K562 (cell line): ENCODE measurements around the gene SLAIN2. TPM values are rescaled to one million over a fixed set of nuclear protein-coding genes. Genes with fewer than 3 reads are reported as not detected.
A peak's percentile ranks its signal among the peaks of the same experiment; 100 is the strongest.

ENCODE experiments used
- BHLHE40 ChIP-seq: IDR thresholded peaks from 2 replicates; pipeline ENCODE4 v1.6.1; 2011; ENCODE audit warnings: low read length, improper control_type of control experiment
- BMI1 ChIP-seq: fragments of 150-350 bp; IDR thresholded peaks from 2 replicates; pipeline ENCODE4 v1.6.1; 2014; ENCODE audit warnings: low read length
- BRD4 ChIP-seq: fragments of 200-600 bp; sonication (generic); IDR thresholded peaks from 2 replicates; pipeline ENCODE4 v1.6.1; 2017; ENCODE audit warnings: inconsistent platforms
- CC2D1A ChIP-seq: fragments of 450-650 bp; IDR thresholded peaks from 2 replicates; pipeline ENCODE4 v1.6.1; 2017; ENCODE audit warnings: mild to moderate bottlenecking
- CHD4 ChIP-seq: fragments of 200-600 bp; sonication (generic); IDR thresholded peaks from 3 replicates; pipeline ENCODE4 v1.6.1; 2012; ENCODE audit warnings: low read depth, mild to moderate bottlenecking, mixed read lengths, low read length, inconsistent platforms; ENCODE audit not compliant: insufficient read depth, insufficient replicate concordance, poor library complexity, severe bottlenecking
- CLOCK ChIP-seq: fragments of 250-450 bp; sonication (Bioruptor Pico); IDR thresholded peaks from 2 replicates; pipeline ENCODE4 v1.4.0; 2020; ENCODE audit warnings: mild to moderate bottlenecking, moderate library complexity, borderline replicate concordance
- ELF1 ChIP-seq: fragments of 200-800 bp; sonication (Bioruptor generic); IDR thresholded peaks from 2 replicates; pipeline ENCODE4 v1.6.1; 2016; ENCODE audit warnings: missing genetic modification characterization, missing compliant biosample characterization
- EP300 ChIP-seq: IDR thresholded peaks from 2 replicates; pipeline ENCODE4 v1.6.1; 2012; ENCODE audit warnings: low read length, improper control_type of control experiment
- ERF ChIP-seq: fragments of 450-650 bp; formaldehyde crosslinking; IDR thresholded peaks from 2 replicates; pipeline ENCODE4 v1.4.0; 2020; ENCODE audit warnings: mild to moderate bottlenecking, mixed read lengths
- ETV1 ChIP-seq: fragments of 450-650 bp; conservative IDR thresholded peaks from 2 replicates; pipeline ENCODE4 v1.6.1; 2016; ENCODE audit warnings: missing genetic modification characterization, control low read depth, low read depth, missing compliant biosample characterization
- EWSR1 ChIP-seq: fragments of 450-650 bp; IDR thresholded peaks from 2 replicates; pipeline ENCODE4 v1.6.1; 2018; ENCODE audit warnings: borderline replicate concordance, mild to moderate bottlenecking, low read depth, moderate library complexity; ENCODE audit not compliant: partially characterized antibody
- JUND ChIP-seq, 2 experiments: IDR thresholded peaks; 2 replicates in 1 of 2; 3 replicates in 1 of 2; pipeline ENCODE4 v1.6.1; 2011; ENCODE audit warnings: borderline replicate concordance in 2 of 2, low read depth in 2 of 2, low read length in 2 of 2, improper control_type of control experiment in 1 of 2, missing biosample characterization in 1 of 2, missing genetic modification characterization in 1 of 2, missing genetic modification reagents in 1 of 2
- MEIS2 ChIP-seq: fragments of 450-650 bp; IDR thresholded peaks from 2 replicates; pipeline ENCODE4 v1.6.1; 2014; ENCODE audit warnings: mild to moderate bottlenecking; ENCODE audit not compliant: partially characterized antibody
- NFE2L1 ChIP-seq: fragments of 450-650 bp; IDR thresholded peaks from 2 replicates; pipeline ENCODE4 v1.6.1; 2016; ENCODE audit warnings: missing genetic modification characterization, low read depth, mild to moderate bottlenecking, missing compliant biosample characterization, moderate library complexity, borderline replicate concordance
- PTBP1 ChIP-seq: fragments of 200-400 bp; formaldehyde crosslinking; IDR thresholded peaks from 2 replicates; pipeline ENCODE4 v1.6.1; 2017; ENCODE audit warnings: low read depth, low read length
- PYGO2 ChIP-seq: fragments of 450-650 bp; IDR thresholded peaks from 2 replicates; pipeline ENCODE4 v1.6.1; 2016; ENCODE audit warnings: mild to moderate bottlenecking, missing genetic modification characterization, moderate library complexity, missing compliant biosample characterization
- RBM17 ChIP-seq: fragments of 200-400 bp; formaldehyde crosslinking; IDR thresholded peaks from 2 replicates; pipeline ENCODE4 v1.6.1; 2017; ENCODE audit warnings: low read depth, mild to moderate bottlenecking, low read length, borderline replicate concordance
- SP1 ChIP-seq: sonication (generic); formaldehyde crosslinking; IDR thresholded peaks from 2 replicates; pipeline ENCODE4 v1.8.1; 2022; ENCODE audit warnings: mild to moderate bottlenecking, missing genetic modification reagents
- SUPT5H ChIP-seq: fragments of 450-650 bp; IDR thresholded peaks from 2 replicates; pipeline ENCODE4 v1.6.1; 2016
- TEAD1 ChIP-seq, 2 experiments: fragments of 450-650 bp in 1 of 2; sonication (generic) in 1 of 2; formaldehyde crosslinking; IDR thresholded peaks; 2 replicates each; pipeline versions ENCODE4 v1.4.0 to v1.8.0; 2020 to 2022; ENCODE audit warnings: mild to moderate bottlenecking in 2 of 2, missing genetic modification reagents in 1 of 2
- WHSC1 ChIP-seq: IDR thresholded peaks from one replicate; pipeline ENCODE4 v1.6.1; 2012; ENCODE audit warnings: low read length, control low read depth, inconsistent platforms
- ZC3H11A ChIP-seq: IDR thresholded peaks from 2 replicates; pipeline ENCODE4 v1.6.1; 2012; ENCODE audit warnings: low read depth, low read length, improper control_type of control experiment
- ZNF197 ChIP-seq: fragments of 200-800 bp; sonication (Bioruptor generic); IDR thresholded peaks from 2 replicates; pipeline ENCODE4 v1.6.1; 2016; ENCODE audit warnings: low read depth, missing genetic modification characterization, missing compliant biosample characterization
- ZNF23 ChIP-seq: fragments of 250-450 bp; sonication (Bioruptor Pico); IDR thresholded peaks from 2 replicates; pipeline ENCODE4 v1.4.0; 2020; ENCODE audit warnings: mild to moderate bottlenecking
- ZNF280B ChIP-seq: fragments of 250-450 bp; sonication (Bioruptor Pico); IDR thresholded peaks from 2 replicates; pipeline ENCODE4 v1.5.1; 2021; ENCODE audit warnings: mild to moderate bottlenecking
- ZNF77 ChIP-seq: fragments of 250-450 bp; sonication (Bioruptor Pico); IDR thresholded peaks from 2 replicates; pipeline ENCODE4 v1.5.0; 2020
- ZNF830 ChIP-seq: fragments of 250-450 bp; sonication (Bioruptor Pico); IDR thresholded peaks from 2 replicates; pipeline ENCODE4 v1.5.0; 2021; ENCODE audit warnings: mild to moderate bottlenecking
- polyA plus RNA-seq, 8 experiments: library from polyadenylated mRNA; depleted of rRNA in 4 of 8; stranded (reverse) in 5 of 8; unstranded in 3 of 8; fragments of >200 nt; fragmentation: Nextera tagmentation in 2 of 8; fragmentation: Illumina TruSeq in 1 of 8; extraction: Ambion mirVana in 2 of 8; extraction: Trizol in 1 of 8; gene quantifications; 2 replicates each; pipeline versions ENCODE4 v1.2.1 to v1.2.3, GENCODE V29; 2011 to 2014; ENCODE audit warnings: inconsistent platforms in 1 of 8, missing spikeins in 1 of 8
- total RNA-seq, 7 experiments: library from RNA; depleted of rRNA in 6 of 7; stranded (reverse); fragments of >200 nt in 6 of 7; fragmentation: Illumina TruSeq in 2 of 7; extraction: Trizol in 2 of 7; gene quantifications; 2 replicates each; pipeline versions ENCODE4 v1.2.1 to v1.2.3, GENCODE V29; 2011 to 2021; ENCODE audit warnings: low replicate concordance in 1 of 7

SLAIN2 gene
- total and polyA plus RNA-seq, 9 of the 15 experiments (the other 6 are each of a cell fraction or from before 2014, with no cell fraction given) = 3.5 to 116 (median 35.0) TPM

- TF ChIP-seq ZNF197 (peak; percentile 38; the same call in 1 of the 2 replicates), CLOCK (CRISPR knock-in tag) (no peak), ZNF280B (CRISPR knock-in tag) (no peak), ZNF830 (CRISPR knock-in tag) (no peak), MEIS2 (no peak), ZNF77 (no peak), PYGO2 (no peak), PTBP1 (no peak), ERF (CRISPR knock-in tag) (no peak), BHLHE40 (no peak), TEAD1 (CRISPR knock-in tag; IDR thresholded peaks at IDR 0.05) (no peak), WHSC1 (no peak), NFE2L1 (tag) (no peak), JUND (IDR thresholded peaks at IDR 0.05; ENCODE audit: borderline replicate concordance, low read depth, low read length) (peak; percentile 44), JUND (tag; IDR thresholded peaks at IDR 0.05; ENCODE audit: borderline replicate concordance, low read depth, low read length) (peak; percentile 28; the same call in 1 of the 3 replicates), ZC3H11A (no peak), ZNF23 (CRISPR knock-in tag) (no peak), ETV1 (tag) (peak; percentile 84), BMI1 (no peak), CHD4 (no peak), EWSR1 (no peak), BRD4 (peak; percentile 67), SP1 (no peak), SUPT5H (no peak), EP300 (peak; percentile 1; the same call in 1 of the 2 replicates), RBM17 (no peak), CC2D1A (peak; percentile 60; the same call in 1 of the 2 replicates), ELF1 (tag) (0 out of 2 replicates have a peak, but pooled peaks have one; percentile 69)
These were observed 909 bp upstream of the SLAIN2 start (continued) for GRCh38 chr4:48340276-48340964.
